H1 (cell line): Measurements from ENCODE around the gene SRGAP2C. TPM values are rescaled to one million over a fixed set of nuclear protein-coding genes. Genes with fewer than 3 reads are reported as not detected.

Source experiments
- CTCF ChIA-PET: fragments of 300-600 bp; sonication (Branson Sonifier 250); formaldehyde crosslinking; loops from one replicate; lab custom pipeline; 2021; ENCODE audit not compliant: partially characterized antibody; lab: Charles Lee
- POLR2A ChIA-PET: fragments of 300-600 bp; sonication (Branson Sonifier 250); formaldehyde crosslinking; loops from one replicate; lab custom pipeline; 2021; ENCODE audit warnings: inconsistent platforms; ENCODE audit not compliant: partially characterized antibody; lab: Charles Lee
- DNase-seq, 2 experiments: peaks; one replicate each; pipeline versions ENCODE4 v3.0.0 to v3.0.0-alpha.2; 2010 to 2022; ENCODE audit warnings: low spot score in 2 of 2, low read depth in 1 of 2, mixed read lengths in 1 of 2
- FAIRE-seq: peaks from 2 replicates; lab custom pipeline; 2011; peaks lifted over from hg19 to GRCh38; lab: Jason Lieb, UNC
- H2AFZ ChIP-seq: 2 replicates; pipeline ENCODE4 v1.8.1; 2012; ENCODE audit warnings: low read length, inconsistent platforms
- H2AK5ac ChIP-seq: 2 replicates; pipeline ENCODE4 v1.6.1; 2013; ENCODE audit warnings: low read depth, low read length
- H2BK120ac ChIP-seq: replicated peaks from 2 replicates; pipeline ENCODE3; 2013; ENCODE audit warnings: low read depth, low read length, inconsistent platforms
- H2BK12ac ChIP-seq: 2 replicates; pipeline ENCODE4 v1.6.1; 2013; ENCODE audit warnings: low read depth, low read length
- H2BK15ac ChIP-seq: 2 replicates; pipeline ENCODE4 v1.6.1; 2013; ENCODE audit warnings: low read length
- H2BK20ac ChIP-seq: 2 replicates; pipeline ENCODE4 v1.6.1; 2013; ENCODE audit warnings: low read length
- H2BK5ac ChIP-seq: 2 replicates; pipeline ENCODE4 v1.6.1; 2013; ENCODE audit warnings: low read depth, low read length
- H3K14ac ChIP-seq: 2 replicates; pipeline ENCODE4 v1.6.1; 2013; ENCODE audit warnings: inconsistent platforms; ENCODE audit not compliant: insufficient read length
- H3K18ac ChIP-seq: 2 replicates; pipeline ENCODE4 v1.6.1; 2013; ENCODE audit warnings: low read length; ENCODE audit errors: extremely low read depth
- H3K23ac ChIP-seq: 2 replicates; pipeline ENCODE4 v1.6.1; 2013; ENCODE audit warnings: inconsistent platforms; ENCODE audit not compliant: insufficient read length
- H3K23me2 ChIP-seq: 2 replicates; pipeline ENCODE4 v1.6.1; 2013; ENCODE audit warnings: low read depth, low read length
- H3K27ac ChIP-seq: 2 replicates; pipeline ENCODE4 v1.6.1; 2011; ENCODE audit warnings: low read depth, low read length, inconsistent platforms
- H3K27me3 ChIP-seq, 4 experiments: replicated peaks in 1 of 4; 1 replicate in 1 of 4; 2 replicates in 3 of 4; pipeline versions ENCODE4 v1.6.1 to v1.8.1; 2011 to 2013; ENCODE audit warnings: low read length in 3 of 4, mild to moderate bottlenecking in 3 of 4, inconsistent platforms in 2 of 4, mixed read lengths in 2 of 4, moderate library complexity in 1 of 4; ENCODE audit not compliant: control insufficient read depth in 3 of 4, insufficient read depth in 3 of 4; ENCODE audit errors: extremely low read depth in 1 of 4
- H3K36me3 ChIP-seq, 4 experiments: 2 replicates each; pipeline versions ENCODE4 v1.6.1 to v1.8.1; 2011 to 2013; ENCODE audit warnings: mild to moderate bottlenecking in 4 of 4, low read length in 3 of 4, moderate library complexity in 2 of 4, control low read depth in 1 of 4, inconsistent platforms in 1 of 4; ENCODE audit not compliant: insufficient read depth in 4 of 4, control insufficient read depth in 2 of 4
- H3K4ac ChIP-seq: replicated peaks from 2 replicates; pipeline ENCODE3; 2013; ENCODE audit warnings: low read length, low read depth, mixed read lengths, inconsistent platforms; ENCODE audit not compliant: insufficient read length
- H3K4me1 ChIP-seq, 4 experiments: replicated peaks in 1 of 4; 1 replicate in 1 of 4; 2 replicates in 3 of 4; pipeline versions ENCODE4 v1.6.1 to v1.8.1; 2011 to 2013; ENCODE audit warnings: low read length in 3 of 4, inconsistent platforms in 2 of 4, mixed read lengths in 1 of 4; ENCODE audit not compliant: insufficient read depth in 4 of 4, control insufficient read depth in 3 of 4
- H3K4me2 ChIP-seq, 2 experiments: 2 replicates each; pipeline versions ENCODE4 v1.6.1 to v1.8.1; 2011 to 2013; ENCODE audit warnings: low read depth in 2 of 2, low read length in 2 of 2, control low read depth in 1 of 2, inconsistent platforms in 1 of 2, mild to moderate bottlenecking in 1 of 2; ENCODE audit not compliant: insufficient read depth in 1 of 2
- H3K4me3 ChIP-seq, 4 experiments: fragments of 200-600, 300-600 bp in 1 of 4; sonication (generic), shearing (Covaris generic), sonication (Bioruptor Twin) in 1 of 4; 2 replicates each; pipeline versions ENCODE4 v1.5.1 to v1.8.1; 2011 to 2016; ENCODE audit warnings: low read length in 4 of 4, low read depth in 3 of 4, control low read depth in 2 of 4, inconsistent platforms in 2 of 4, mild to moderate bottlenecking in 2 of 4, mixed read lengths in 1 of 4, moderate library complexity in 1 of 4; ENCODE audit not compliant: insufficient read depth in 2 of 4; ENCODE audit errors: extremely low read depth in 1 of 4
- H3K56ac ChIP-seq: replicated peaks from 2 replicates; pipeline ENCODE3; 2013; ENCODE audit warnings: low read depth, mild to moderate bottlenecking, mixed read lengths, low read length, inconsistent platforms; ENCODE audit not compliant: insufficient read length
- H3K79me1 ChIP-seq: 2 replicates; pipeline ENCODE4 v1.6.1; 2013; ENCODE audit warnings: low read depth, low read length, control low read depth
- H3K79me2 ChIP-seq, 2 experiments: 2 replicates each; pipeline versions ENCODE4 v1.6.1 to v1.8.1; 2012 to 2013; ENCODE audit warnings: low read length in 2 of 2, mild to moderate bottlenecking in 2 of 2, inconsistent platforms in 1 of 2; ENCODE audit not compliant: insufficient read depth in 2 of 2, control insufficient read depth in 1 of 2
- H3K9ac ChIP-seq, 4 experiments: replicated peaks in 1 of 4; 1 replicate in 1 of 4; 2 replicates in 3 of 4; pipeline versions ENCODE4 v1.6.1 to v1.8.1; 2011 to 2013; ENCODE audit warnings: low read depth in 3 of 4, low read length in 3 of 4, control low read depth in 2 of 4, mild to moderate bottlenecking in 2 of 4, moderate library complexity in 2 of 4, inconsistent platforms in 1 of 4; ENCODE audit errors: extremely low read depth in 1 of 4
- H3K9me3 ChIP-seq, 2 experiments: 2 replicates each; pipeline versions ENCODE4 v1.6.1 to v1.8.1; 2012 to 2013; ENCODE audit warnings: mild to moderate bottlenecking in 2 of 2, moderate library complexity in 2 of 2, control low read depth in 1 of 2, inconsistent platforms in 1 of 2, low read depth in 1 of 2, low read length in 1 of 2, mixed read lengths in 1 of 2; ENCODE audit not compliant: insufficient read depth in 2 of 2
- H4K20me1 ChIP-seq, 2 experiments: replicated peaks in 1 of 2; 2 replicates each; pipeline versions ENCODE3 to v1.8.1; 2011 to 2013; ENCODE audit warnings: inconsistent platforms in 2 of 2, low read length in 2 of 2, mild to moderate bottlenecking in 1 of 2; ENCODE audit not compliant: insufficient read depth in 2 of 2, control insufficient read depth in 1 of 2
- H4K5ac ChIP-seq: 2 replicates; pipeline ENCODE4 v1.6.1; 2013; ENCODE audit warnings: low read length, low read depth, mixed read lengths, inconsistent platforms; ENCODE audit not compliant: insufficient read length
- H4K8ac ChIP-seq: 2 replicates; pipeline ENCODE4 v1.8.0; 2013; ENCODE audit warnings: mild to moderate bottlenecking, moderate library complexity, low read length, inconsistent platforms; ENCODE audit not compliant: insufficient read depth; ENCODE audit errors: extremely low read depth
- H4K91ac ChIP-seq: replicated peaks from 2 replicates; pipeline ENCODE3; 2013; ENCODE audit warnings: low read length, mixed read lengths, inconsistent platforms; ENCODE audit not compliant: insufficient read length
- JUN ChIP-seq: IDR thresholded peaks from 2 replicates; pipeline ENCODE4 v1.6.1; 2011; ENCODE audit warnings: low read depth, mild to moderate bottlenecking, improper control_type of control experiment, low read length
- WGBS, 2 experiments: shearing (Covaris generic) in 1 of 2; methylation state at CpG; one replicate each; pipeline versions ENCODE4 v1.1.6 to v1.1.7; 2013 to 2015; ENCODE audit warnings: low lambda C conversion rate in 2 of 2, mixed read lengths in 2 of 2, inconsistent platforms in 1 of 2, low coverage in 1 of 2, missing lambda C conversion rate in 1 of 2; ENCODE audit not compliant: insufficient replicate concordance in 2 of 2, insufficient coverage in 1 of 2, insufficient read length in 1 of 2; ENCODE audit errors: extremely low coverage in 1 of 2, missing lambda C conversion rate in 1 of 2; 5-methylcytosine and 5-hydroxymethylcytosine counted together
- polyA plus RNA-seq, 7 experiments: library from polyadenylated mRNA; depleted of rRNA in 3 of 7; stranded (reverse) in 5 of 7; unstranded in 2 of 7; fragments of >200 nt in 5 of 7; fragments of 200-250 nt in 2 of 7; gene quantifications; 1 replicate in 5 of 7; 2 replicates in 1 of 7; 4 replicates in 1 of 7; pipeline versions ENCODE4 v1.2.1 to v1.2.3, GENCODE V29; 2011 to 2013; ENCODE audit warnings: missing spikeins in 2 of 7, mixed read lengths in 2 of 7
- total RNA-seq: library from RNA; stranded (reverse); fragmentation: NEBNext Ultra II Directional; extraction: Animal tissue kit (Norgen Biotek cat#: 25700); gene quantifications from 2 replicates; pipeline ENCODE4 v1.2.1, GENCODE V29; 2021

SRGAP2C gene
- total and polyA plus RNA-seq, 2 of the 8 experiments (the other 6 are each of a cell fraction or from before 2014, with no cell fraction given): 2.5 to 25.2 TPM

DNA sequence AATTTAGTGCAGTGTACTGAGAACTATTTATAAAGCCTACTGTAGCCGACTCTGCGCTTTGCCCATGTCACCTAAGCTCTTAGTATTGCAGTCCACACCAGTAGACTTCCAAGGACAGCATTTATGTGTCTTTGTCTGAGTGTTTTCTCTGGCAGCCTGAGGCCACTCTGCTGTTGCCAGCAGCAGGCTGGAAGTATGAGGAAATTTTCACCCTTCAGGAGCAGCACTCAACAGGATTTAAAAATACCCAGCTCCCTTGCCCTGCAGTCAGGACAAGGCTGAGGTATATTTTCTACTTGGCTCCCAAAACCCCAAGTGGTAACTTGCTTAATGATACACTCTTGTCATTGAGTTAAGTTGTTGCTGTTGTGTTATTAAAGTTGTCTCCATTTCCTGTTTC lies 230.1 kb downstream of the SRGAP2C start:
- no peak overlapping the region for H4K8ac ChIP-seq
- H3K36me3 ChIP-seq: no peaks in the 10 kb centered on the region
- H4K5ac ChIP-seq: no peak overlapping the region
- H3K4me1 ChIP-seq: no peaks in the 10 kb centered on the region
- H3K4ac ChIP-seq: no peak overlapping the region
- H3K4me3 ChIP-seq: no peak overlapping the region
- H2BK20ac ChIP-seq: no peak overlapping the region
- H3K79me2 ChIP-seq: no peaks in the 10 kb centered on the region
- H3K9me3 ChIP-seq: no peaks in the 10 kb centered on the region
- H3K18ac ChIP-seq: no peak overlapping the region
- H2AK5ac ChIP-seq: no peak overlapping the region
- no peak overlapping the region for H3K23ac ChIP-seq
- no peaks in the 10 kb centered on the region for H3K23me2 ChIP-seq
- no peak overlapping the region for H4K91ac ChIP-seq
- no peak overlapping the region for H3K4me2 ChIP-seq
- H2BK120ac ChIP-seq: no peak overlapping the region
- CTCF ChIA-PET: no interaction called here
- POLR2A ChIA-PET: no interaction called here
- no peak overlapping the region for H3K14ac ChIP-seq
- DNase-seq (no peak), FAIRE-seq (peak; percentile 42)
- no peak overlapping the region for H3K56ac ChIP-seq
- H4K20me1 ChIP-seq: no peaks in the 10 kb centered on the region
- WGBS, 2 experiments: 100% methylated on average over 2 of the region's 2 CpGs; no CpG with 5 or more reads in 1 of the 2 experiments
- H2AFZ ChIP-seq: no peak overlapping the region
- no peak overlapping the region for H2BK5ac ChIP-seq
- no peak overlapping the region for H2BK12ac ChIP-seq
- H2BK15ac ChIP-seq: no peak overlapping the region
- no peaks in the 10 kb centered on the region for H3K79me1 ChIP-seq
- H3K27me3 ChIP-seq: no peaks in the 10 kb centered on the region
- no peak overlapping the region for H3K27ac ChIP-seq
- no peak overlapping the region for H3K9ac ChIP-seq
- TF ChIP-seq JUN: no peak
